Gastrocnemius medialis (tissue), 4 donors: Measurements from ENCODE around the gene ROM1.
"Not testable (repeated sequence)": the region's sequence is repeated elsewhere in the genome, so short reads cannot be mapped to it uniquely, and the experiment has no call there.

Source experiments
- POLR2A ChIP-seq, 2 donors: fragments of 450-650 bp; IDR thresholded peaks; one replicate each; pipeline ENCODE4 v1.6.1; 2017; ENCODE audit warnings: antibody characterized with exemption in 2 of 2, mild to moderate bottlenecking in 2 of 2, moderate library complexity in 2 of 2
- TF ChIP-seq, protein P1 (sequence below), 5 experiments: fragments of 450-650 bp in 3 of 5; fragments of 200-600 bp in 2 of 5; sonication (generic) in 2 of 5; IDR thresholded peaks in 4 of 5; conservative IDR thresholded peaks in 1 of 5; 1 replicate in 4 of 5; 2 replicates in 1 of 5; pipeline ENCODE4 v1.5.1; 2016 to 2019; ENCODE audit warnings: antibody characterized with exemption in 5 of 5, mild to moderate bottlenecking in 3 of 5, moderate library complexity in 3 of 5

DNA sequence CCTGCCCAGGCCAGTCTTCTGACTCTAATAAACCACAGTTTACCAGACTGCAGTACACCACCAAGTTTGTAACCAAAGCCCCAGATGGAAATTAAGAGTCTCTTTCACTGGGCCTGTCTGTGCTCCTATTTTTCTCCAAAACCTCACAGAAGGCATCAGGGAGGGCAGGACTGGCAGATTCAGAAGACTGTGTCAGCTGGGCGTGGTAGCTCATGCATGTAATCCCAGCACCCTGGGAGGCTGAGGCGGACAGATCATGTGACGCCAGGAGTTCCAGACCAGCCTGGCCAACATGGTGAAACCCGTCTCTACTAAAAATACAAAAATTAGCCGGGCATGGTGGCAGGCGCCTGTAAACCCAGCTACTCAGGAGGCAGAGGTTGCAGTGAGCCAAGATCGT is 27.7 kb upstream of the ROM1 start:
- TF ChIP-seq, protein P1, sequence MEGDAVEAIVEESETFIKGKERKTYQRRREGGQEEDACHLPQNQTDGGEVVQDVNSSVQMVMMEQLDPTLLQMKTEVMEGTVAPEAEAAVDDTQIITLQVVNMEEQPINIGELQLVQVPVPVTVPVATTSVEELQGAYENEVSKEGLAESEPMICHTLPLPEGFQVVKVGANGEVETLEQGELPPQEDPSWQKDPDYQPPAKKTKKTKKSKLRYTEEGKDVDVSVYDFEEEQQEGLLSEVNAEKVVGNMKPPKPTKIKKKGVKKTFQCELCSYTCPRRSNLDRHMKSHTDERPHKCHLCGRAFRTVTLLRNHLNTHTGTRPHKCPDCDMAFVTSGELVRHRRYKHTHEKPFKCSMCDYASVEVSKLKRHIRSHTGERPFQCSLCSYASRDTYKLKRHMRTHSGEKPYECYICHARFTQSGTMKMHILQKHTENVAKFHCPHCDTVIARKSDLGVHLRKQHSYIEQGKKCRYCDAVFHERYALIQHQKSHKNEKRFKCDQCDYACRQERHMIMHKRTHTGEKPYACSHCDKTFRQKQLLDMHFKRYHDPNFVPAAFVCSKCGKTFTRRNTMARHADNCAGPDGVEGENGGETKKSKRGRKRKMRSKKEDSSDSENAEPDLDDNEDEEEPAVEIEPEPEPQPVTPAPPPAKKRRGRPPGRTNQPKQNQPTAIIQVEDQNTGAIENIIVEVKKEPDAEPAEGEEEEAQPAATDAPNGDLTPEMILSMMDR (IDR thresholded peaks at IDR 0.05 in 4 of 5, conservative IDR thresholded peaks at IDR 0.05 in 1 of 5) = not testable (repeated sequence)
- TF ChIP-seq POLR2A (IDR thresholded peaks at IDR 0.05) = not testable (repeated sequence)
